Amniotic stem cell (primary cell): Measurements from ENCODE around the gene SPOPL.

Experiments used
- DNase-seq: peaks from one replicate; lab custom pipeline; 2025; lab: John Stamatoyannopoulos, UW

SPOPL gene

GRCh38 chr2:138601458-138602165 lies 100.0 kb downstream of the SPOPL start:
- no peak for DNase-seq

GRCh38 chr2:138602166-138602460 lies 100.5 kb downstream of the SPOPL start:
- DNase-seq = no peak

GRCh38 chr2:138607746-138608145 lies 106.2 kb downstream of the SPOPL start:
- no peak for DNase-seq

GRCh38 chr2:138609446-138609845 lies 107.9 kb downstream of the SPOPL start:
- no peak for DNase-seq

- no peak for DNase-seq
Measured at GRCh38 chr2:138610201-138610953, 108.8 kb downstream of the SPOPL start.

GRCh38 chr2:138615257-138615656 lies 113.7 kb downstream of the SPOPL start:
- DNase-seq = no peak

GRCh38 chr2:138617026-138617425 lies 115.5 kb downstream of the SPOPL start:
- no peak for DNase-seq

GRCh38 chr2:138618971-138619370 lies 117.4 kb downstream of the SPOPL start:
- no peak for DNase-seq

GRCh38 chr2:138620431-138620830 lies 118.9 kb downstream of the SPOPL start:
- no peak for DNase-seq

GRCh38 chr2:138621139-138621538 lies 119.6 kb downstream of the SPOPL start:
- DNase-seq = no peak

- no peak for DNase-seq
Measured at GRCh38 chr2:138622613-138623012, 121.0 kb downstream of the SPOPL start.
